HepG2 (cell line): ENCODE data around the gene NPPC. TPM values are rescaled to one million over a fixed set of nuclear protein-coding genes. Genes with fewer than 3 reads are reported as not detected.

Experiments
- ATAC-seq: fragments of 200-7000 bp; cut with Tn5 transposase; 3 replicates; pipeline ENCODE4 v1.9.1; 2020; ENCODE audit warnings: mild to moderate bottlenecking, moderate library complexity
- BruUV-seq: library from RNA; stranded (reverse); fragments of 400-500 nt; replicated peaks from 2 replicates; lab custom pipeline; 2021; lab: Mats Ljungman, UMichigan
- CTCF ChIA-PET: fragments of 300-600 bp; formaldehyde crosslinking; extraction: SDS; loops from one replicate; lab custom pipeline; 2021; ENCODE audit warnings: low total read pairs, inconsistent platforms, low intra/inter-chr PET ratio; lab: Yijun Ruan, JAX
- POLR2A ChIA-PET: fragments of 350-600 bp; sonication (Branson Sonifier 250); formaldehyde crosslinking; loops from one replicate; lab custom pipeline; 2020; ENCODE audit warnings: antibody characterized with exemption, inconsistent platforms; lab: Yijun Ruan, JAX
- DNase-seq: peaks from one replicate; pipeline ENCODE4 v3.0.0-alpha.2; 2015; ENCODE audit warnings: low spot score
- FAIRE-seq: peaks from 3 replicates; lab custom pipeline; 2011; peaks lifted over from hg19 to GRCh38; lab: Jason Lieb, UNC
- H2AFZ ChIP-seq: one replicate; pipeline ENCODE4 v1.6.1; 2011; ENCODE audit warnings: low read length, inconsistent platforms
- H3K27ac ChIP-seq: fragments of 300-600 bp; 3 replicates; pipeline ENCODE4 v1.8.0; 2011; ENCODE audit warnings: mixed run types, mild to moderate bottlenecking, mixed read lengths, low read length, inconsistent platforms; ENCODE audit not compliant: insufficient read depth; ENCODE audit errors: extremely low read length
- H3K27me3 ChIP-seq, 2 experiments: fragments of 200-600 bp in 1 of 2; 2 replicates in 1 of 2; 3 replicates in 1 of 2; pipeline versions ENCODE4 v1.6.0 to v1.8.0; 2011; ENCODE audit warnings: low read length in 2 of 2, mild to moderate bottlenecking in 2 of 2, moderate library complexity in 2 of 2, inconsistent platforms in 1 of 2; ENCODE audit not compliant: insufficient read depth in 2 of 2, control insufficient read depth in 1 of 2
- H3K36me3 ChIP-seq, 2 experiments: fragments of 200-600 bp in 1 of 2; replicated peaks in 1 of 2; 2 replicates in 1 of 2; 3 replicates in 1 of 2; pipeline versions ENCODE4 v1.5.1 to v1.8.0; 2011; ENCODE audit warnings: low read length in 2 of 2, inconsistent platforms in 1 of 2; ENCODE audit not compliant: insufficient read depth in 2 of 2, control insufficient read depth in 1 of 2
- H3K4me1 ChIP-seq: 2 replicates; pipeline ENCODE4 v1.5.1; 2012; ENCODE audit warnings: low read length, inconsistent platforms; ENCODE audit not compliant: insufficient read depth
- H3K4me2 ChIP-seq: 2 replicates; pipeline ENCODE4 v1.6.0; 2011; ENCODE audit warnings: low read depth, low read length, inconsistent platforms
- H3K4me3 ChIP-seq, 3 experiments: fragments of 200-600 bp in 1 of 3; sonication (generic), shearing (Covaris generic) in 1 of 3; replicated peaks in 1 of 3; 2 replicates each; pipeline ENCODE4 v1.5.1; 2011 to 2016; ENCODE audit warnings: low read length in 3 of 3, inconsistent platforms in 2 of 3, low read depth in 2 of 3, mild to moderate bottlenecking in 2 of 3, control low read depth in 1 of 3, mixed read lengths in 1 of 3; ENCODE audit not compliant: insufficient read depth in 1 of 3
- H3K79me2 ChIP-seq: one replicate; pipeline ENCODE4 v1.6.1; 2011; ENCODE audit warnings: low read length, inconsistent platforms; ENCODE audit not compliant: insufficient read depth
- H3K9ac ChIP-seq: 2 replicates; pipeline ENCODE4 v1.6.0; 2011; ENCODE audit warnings: mild to moderate bottlenecking, low read depth, low read length, inconsistent platforms; ENCODE audit not compliant: insufficient read depth
- H3K9me3 ChIP-seq: 2 replicates; pipeline ENCODE4 v1.5.1; 2012; ENCODE audit warnings: mild to moderate bottlenecking, low read length
- H4K20me1 ChIP-seq: 2 replicates; pipeline ENCODE4 v1.6.0; 2011; ENCODE audit warnings: inconsistent platforms, mild to moderate bottlenecking, low read length, moderate library complexity; ENCODE audit not compliant: insufficient read depth
- EZH2 ChIP-seq: conservative IDR thresholded peaks from 2 replicates; pipeline ENCODE4 v1.6.1; 2012; ENCODE audit warnings: mild to moderate bottlenecking, low read depth, low read length, moderate library complexity
- HES4 ChIP-seq: sonication (generic); formaldehyde crosslinking; IDR thresholded peaks from 2 replicates; pipeline ENCODE4 v1.9.0; 2021; ENCODE audit warnings: mild to moderate bottlenecking, missing genetic modification reagents, borderline replicate concordance
- NR1H2 ChIP-seq: sonication (generic); formaldehyde crosslinking; IDR thresholded peaks from 2 replicates; pipeline ENCODE4 v1.8.1; 2022; ENCODE audit warnings: low read depth, missing genetic modification reagents, borderline replicate concordance
- SMC3 ChIP-seq: IDR thresholded peaks from 2 replicates; pipeline ENCODE4 v1.6.1; 2011; ENCODE audit warnings: low read length, improper control_type of control experiment
- ZBTB33 ChIP-seq: sonication (generic); formaldehyde crosslinking; IDR thresholded peaks from 2 replicates; pipeline ENCODE4 v1.4.0; 2020; ENCODE audit warnings: missing genetic modification reagents
- ZC3H13 ChIP-seq: sonication (generic); formaldehyde crosslinking; IDR thresholded peaks from 2 replicates; pipeline ENCODE4 v1.8.1; 2023; ENCODE audit warnings: mild to moderate bottlenecking, missing genetic modification reagents, moderate library complexity
- ZFP41 ChIP-seq: sonication (generic); formaldehyde crosslinking; IDR thresholded peaks from 2 replicates; pipeline ENCODE4 v1.4.0; 2020; ENCODE audit warnings: mild to moderate bottlenecking, missing genetic modification reagents, borderline replicate concordance
- ZNF430 ChIP-seq: sonication (generic); formaldehyde crosslinking; IDR thresholded peaks from 2 replicates; pipeline ENCODE4 v1.9.0; 2021; ENCODE audit warnings: mild to moderate bottlenecking, missing genetic modification reagents
- ZNF605 ChIP-seq: sonication (generic); formaldehyde crosslinking; IDR thresholded peaks from 2 replicates; pipeline ENCODE4 v1.8.0; 2022; ENCODE audit warnings: mild to moderate bottlenecking, missing genetic modification reagents
- ZSCAN21 ChIP-seq: sonication (generic); formaldehyde crosslinking; IDR thresholded peaks from 2 replicates; pipeline ENCODE4 v1.8.0; 2022; ENCODE audit warnings: mild to moderate bottlenecking, missing genetic modification reagents, moderate library complexity, borderline replicate concordance
- ZSCAN31 ChIP-seq: sonication (generic); formaldehyde crosslinking; IDR thresholded peaks from 2 replicates; pipeline ENCODE4 v1.5.0; 2020; ENCODE audit warnings: low read depth, mild to moderate bottlenecking, missing genetic modification reagents
- WGBS: methylation state at CpG from one replicate; pipeline ENCODE4 v1.1.6; 2017; ENCODE audit warnings: low lambda C conversion rate; 5-methylcytosine and 5-hydroxymethylcytosine counted together
- in situ Hi-C: cut with HindIII; loops from 2 replicates; pipeline ENCODE4 v1.10.0; 2017; ENCODE audit warnings: low pct_unique_long_range_greater_than_20kb; ENCODE audit not compliant: extremely low pct_ligation_motif_present
- intact Hi-C: fragments of 100-400 bp; cut with micrococcal nuclease; formaldehyde crosslinking; loops from one replicate; pipeline ENCODE4 v1.10.0; 2022; ENCODE audit not compliant: unreplicated experiment
- polyA plus RNA-seq, 8 experiments: library from polyadenylated mRNA; depleted of rRNA in 3 of 8; stranded (reverse) in 7 of 8; unstranded in 1 of 8; fragments of >200 nt; fragmentation: Illumina TruSeq in 4 of 8; extraction: Trizol in 4 of 8; gene quantifications; 2 replicates each; pipeline versions ENCODE4 v1.2.1 to v1.2.3, GENCODE V29; 2011 to 2016; ENCODE audit warnings: low read depth in 4 of 8, missing spikeins in 1 of 8, mixed read lengths in 1 of 8; ENCODE audit not compliant: insufficient read depth in 1 of 8
- total RNA-seq, 5 experiments: library from RNA; depleted of rRNA; stranded (reverse); fragments of >200 nt; fragmentation: Illumina TruSeq; extraction: Trizol; gene quantifications; 2 replicates each; pipeline ENCODE4 v1.2.3, GENCODE V29; 2016; ENCODE audit warnings: low read depth in 1 of 5
- TF ChIP-seq, protein P1 (sequence below): sonication (generic); formaldehyde crosslinking; IDR thresholded peaks from 2 replicates; pipeline ENCODE4 v1.4.0; 2020; ENCODE audit warnings: mild to moderate bottlenecking, missing genetic modification reagents

The NPPC gene
- total and polyA plus RNA-seq, 2 of the 13 experiments (the other 11 are each of a cell fraction or from before 2014, with no cell fraction given) = 0.11 TPM; not detected in 1

GRCh38 chr2:231923951-231924888 is 2.0 kb downstream of the NPPC start:
- Histone ChIP-seq H3K9ac (no peak overlapping the region), H4K20me1 (no peaks in the 10 kb centered on the region; the same call in 1 of the 2 replicates), H3K4me2 (peak overlapping the region; percentile 71)

More at GRCh38 chr2:231923951-231924888, 2.0 kb downstream of the NPPC start:
- 22% methylated on average over 23 of the region's 24 CpGs for WGBS
- Histone ChIP-seq H3K27me3 (peaks cover 19 to 92% of the 10 kb centered on the region in 2 experiments; a peak in 4 of 5 replicates), H3K36me3 (no peaks in the 10 kb centered on the region), H3K79me2 (no peaks in the 10 kb centered on the region), H2AFZ (no peak overlapping the region), H3K4me3 (peak overlapping the region in 2 of 3 experiments; percentile 41 to 75; a peak in 2 of 6 replicates), H3K4me1 (peaks cover 44% of the 10 kb centered on the region), H3K9me3 (no peaks in the 10 kb centered on the region), H3K27ac (no peak overlapping the region)
- no TSS peak for BruUV-seq
- no peak for DNase-seq
- peak; percentile 1; the same call in 2 of the 3 replicates for ATAC-seq
- POLR2A ChIA-PET = no interaction called here
- in situ Hi-C loops = loop anchor here (10.0 kb wide), 1 partner anchor 221 kb away; no protein-coding TSS in a partner anchor
- CTCF ChIA-PET = interaction anchor here (1.1 to 3.1 kb wide), 6 partner anchors 10 to 403 kb away, joined by 3 to 25 read pairs (median 5); no protein-coding TSS in a partner anchor
- TF ChIP-seq NR1H2 = 0 out of 2 replicates have a peak, but pooled peaks have one; percentile 24
- TF ChIP-seq HES4 = no peak
- 0 out of 2 replicates have a peak, but pooled peaks have one; percentile 27 for TF ChIP-seq ZC3H13 (CRISPR knock-in tag)
- TF ChIP-seq ZFP41 (CRISPR knock-in tag) = 0 out of 2 replicates have a peak, but pooled peaks have one; percentile 12
- TF ChIP-seq EZH2 = peak; percentile 41; the same call in 1 of the 2 replicates
- TF ChIP-seq ZNF430 (CRISPR knock-in tag) = 0 out of 2 replicates have a peak, but pooled peaks have one; percentile 22
- TF ChIP-seq SMC3 = peak; percentile 4; the same call in 1 of the 2 replicates
- no peak for TF ChIP-seq ZSCAN21 (CRISPR knock-in tag)
- TF ChIP-seq, protein P1, sequence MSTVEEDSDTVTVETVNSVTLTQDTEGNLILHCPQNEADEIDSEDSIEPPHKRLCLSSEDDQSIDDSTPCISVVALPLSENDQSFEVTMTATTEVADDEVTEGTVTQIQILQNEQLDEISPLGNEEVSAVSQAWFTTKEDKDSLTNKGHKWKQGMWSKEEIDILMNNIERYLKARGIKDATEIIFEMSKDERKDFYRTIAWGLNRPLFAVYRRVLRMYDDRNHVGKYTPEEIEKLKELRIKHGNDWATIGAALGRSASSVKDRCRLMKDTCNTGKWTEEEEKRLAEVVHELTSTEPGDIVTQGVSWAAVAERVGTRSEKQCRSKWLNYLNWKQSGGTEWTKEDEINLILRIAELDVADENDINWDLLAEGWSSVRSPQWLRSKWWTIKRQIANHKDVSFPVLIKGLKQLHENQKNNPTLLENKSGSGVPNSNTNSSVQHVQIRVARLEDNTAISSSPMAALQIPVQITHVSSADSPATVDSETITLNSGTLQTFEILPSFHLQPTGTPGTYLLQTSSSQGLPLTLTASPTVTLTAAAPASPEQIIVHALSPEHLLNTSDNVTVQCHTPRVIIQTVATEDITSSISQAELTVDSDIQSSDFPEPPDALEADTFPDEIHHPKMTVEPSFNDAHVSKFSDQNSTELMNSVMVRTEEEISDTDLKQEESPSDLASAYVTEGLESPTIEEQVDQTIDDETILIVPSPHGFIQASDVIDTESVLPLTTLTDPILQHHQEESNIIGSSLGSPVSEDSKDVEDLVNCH (CRISPR knock-in tag) = no peak
- TF ChIP-seq ZNF605 (CRISPR knock-in tag) = 0 out of 2 replicates have a peak, but pooled peaks have one; percentile 6
- TF ChIP-seq ZBTB33 (CRISPR knock-in tag) = 0 out of 2 replicates have a peak, but pooled peaks have one; percentile 5
- 0 out of 2 replicates have a peak, but pooled peaks have one; percentile 31 for TF ChIP-seq ZSCAN31 (CRISPR knock-in tag)
- intact Hi-C loops = no loop called here
- FAIRE-seq = no peak
